Activated CD8-positive, alpha-beta T cell treated with anti-CD3 and anti-CD28 coated beads for 36 hours (primary cell): ENCODE data around the gene CORO7. TPM values are rescaled to one million over a fixed set of nuclear protein-coding genes. Genes with fewer than 3 reads are reported as not detected.

Experiments
- ATAC-seq: fragments of 200-7000 bp; cut with Tn5 transposase; one replicate; pipeline ENCODE4 v1.10.0; 2021; ENCODE audit warnings: mild to moderate bottlenecking, moderate library complexity
- CTCF ChIA-PET: fragments of 350-600 bp; sonication (Branson Sonifier 250); formaldehyde crosslinking; loops from one replicate; lab custom pipeline; 2021; ENCODE audit warnings: antibody characterized with exemption; lab: Charles Lee
- POLR2A ChIA-PET: fragments of 350-600 bp; sonication (Branson Sonifier 250); formaldehyde crosslinking; loops from one replicate; lab custom pipeline; 2021; ENCODE audit warnings: antibody characterized with exemption; lab: Charles Lee
- DNase-seq: peaks from one replicate; pipeline ENCODE4 v3.0.0-alpha.2; 2020
- H3K27ac Mint-ChIP-seq: one replicate; pipeline ENCODE4 v1.8.0; 2021; ENCODE audit warnings: mild to moderate bottlenecking, mixed read lengths
- H3K27me3 Mint-ChIP-seq: one replicate; pipeline ENCODE4 v1.8.0; 2021; ENCODE audit warnings: mixed read lengths
- H3K36me3 Mint-ChIP-seq: one replicate; pipeline ENCODE4 v1.8.0; 2021; ENCODE audit warnings: low read depth, mixed read lengths
- H3K4me1 Mint-ChIP-seq: one replicate; pipeline ENCODE4 v1.8.0; 2021; ENCODE audit warnings: low read depth, mixed read lengths
- H3K4me3 Mint-ChIP-seq: one replicate; pipeline ENCODE4 v1.8.0; 2021; ENCODE audit warnings: mild to moderate bottlenecking, moderate library complexity, mixed read lengths
- H3K9me3 Mint-ChIP-seq: one replicate; pipeline ENCODE4 v1.8.0; 2021; ENCODE audit warnings: mixed read lengths
- intact Hi-C: fragments of 100-400 bp; cut with micrococcal nuclease; formaldehyde crosslinking; loops from one replicate; pipeline ENCODE4 v1.10.0; 2022
- total RNA-seq, 2 experiments: library from RNA; stranded (reverse); gene quantifications; one replicate each; pipeline ENCODE4 v1.2.3, GENCODE V29; 2021
- TF ChIP-seq, protein P1 (sequence below): fragments of 200-600 bp; IDR thresholded peaks from one replicate; pipeline ENCODE4 v1.8.0; 2022; ENCODE audit warnings: antibody characterized with exemption, mild to moderate bottlenecking

Gene CORO7
- total RNA-seq, 2 experiments from 2014 or later = 73.3 to 76.6 TPM

- Mint-ChIP-seq H3K27ac (no peak overlapping the region), H3K9me3 (no peaks in the 10 kb centered on the region), H3K4me1 (peaks cover 3% of the 10 kb centered on the region), H3K36me3 (peaks cover 4% of the 10 kb centered on the region), H3K4me3 (no peak overlapping the region), H3K27me3 (no peaks in the 10 kb centered on the region)
- no peak for DNase-seq
- no peak for ATAC-seq
- ChIA-PET CTCF (interaction anchor here (0.8 to 8.6 kb wide), 2 partner anchors 14 to 135 kb away, joined by 3 to 65 read pairs; no protein-coding TSS in a partner anchor), POLR2A (interaction anchor here (0.6 to 1.3 kb wide), 5 partner anchors 16 to 900 kb away, joined by 3 to 7 read pairs (median 4); partner anchors contain the start of gene PAM16)
- intact Hi-C loops = no loop called here
- TF ChIP-seq, protein P1, sequence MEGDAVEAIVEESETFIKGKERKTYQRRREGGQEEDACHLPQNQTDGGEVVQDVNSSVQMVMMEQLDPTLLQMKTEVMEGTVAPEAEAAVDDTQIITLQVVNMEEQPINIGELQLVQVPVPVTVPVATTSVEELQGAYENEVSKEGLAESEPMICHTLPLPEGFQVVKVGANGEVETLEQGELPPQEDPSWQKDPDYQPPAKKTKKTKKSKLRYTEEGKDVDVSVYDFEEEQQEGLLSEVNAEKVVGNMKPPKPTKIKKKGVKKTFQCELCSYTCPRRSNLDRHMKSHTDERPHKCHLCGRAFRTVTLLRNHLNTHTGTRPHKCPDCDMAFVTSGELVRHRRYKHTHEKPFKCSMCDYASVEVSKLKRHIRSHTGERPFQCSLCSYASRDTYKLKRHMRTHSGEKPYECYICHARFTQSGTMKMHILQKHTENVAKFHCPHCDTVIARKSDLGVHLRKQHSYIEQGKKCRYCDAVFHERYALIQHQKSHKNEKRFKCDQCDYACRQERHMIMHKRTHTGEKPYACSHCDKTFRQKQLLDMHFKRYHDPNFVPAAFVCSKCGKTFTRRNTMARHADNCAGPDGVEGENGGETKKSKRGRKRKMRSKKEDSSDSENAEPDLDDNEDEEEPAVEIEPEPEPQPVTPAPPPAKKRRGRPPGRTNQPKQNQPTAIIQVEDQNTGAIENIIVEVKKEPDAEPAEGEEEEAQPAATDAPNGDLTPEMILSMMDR = no peak
These were observed 27.1 kb downstream of the CORO7 start for GRCh38 chr16:4389051-4389955.

- H3K4me1 Mint-ChIP-seq = peaks cover 3% of the 10 kb centered on the region
- H3K27me3 Mint-ChIP-seq = no peaks in the 10 kb centered on the region
- no peak overlapping the region for H3K27ac Mint-ChIP-seq
- TF ChIP-seq, protein P1 = no peak
- POLR2A ChIA-PET = interaction anchor here (1.0 kb wide), 2 partner anchors 15 to 22 kb away, joined by 3 read pairs; no protein-coding TSS in a partner anchor
- no peak for ATAC-seq
- CTCF ChIA-PET = interaction anchor here (0.8 to 8.6 kb wide), 2 partner anchors 15 to 134 kb away, joined by 3 to 65 read pairs; no protein-coding TSS in a partner anchor
- no peak for DNase-seq
- no peak overlapping the region for H3K4me3 Mint-ChIP-seq
- H3K9me3 Mint-ChIP-seq = no peaks in the 10 kb centered on the region
- H3K36me3 Mint-ChIP-seq = peaks cover 6% of the 10 kb centered on the region
- intact Hi-C loops = no loop called here
These were observed 27.9 kb downstream of the CORO7 start for GRCh38 chr16:4388271-4389021.

DNA sequence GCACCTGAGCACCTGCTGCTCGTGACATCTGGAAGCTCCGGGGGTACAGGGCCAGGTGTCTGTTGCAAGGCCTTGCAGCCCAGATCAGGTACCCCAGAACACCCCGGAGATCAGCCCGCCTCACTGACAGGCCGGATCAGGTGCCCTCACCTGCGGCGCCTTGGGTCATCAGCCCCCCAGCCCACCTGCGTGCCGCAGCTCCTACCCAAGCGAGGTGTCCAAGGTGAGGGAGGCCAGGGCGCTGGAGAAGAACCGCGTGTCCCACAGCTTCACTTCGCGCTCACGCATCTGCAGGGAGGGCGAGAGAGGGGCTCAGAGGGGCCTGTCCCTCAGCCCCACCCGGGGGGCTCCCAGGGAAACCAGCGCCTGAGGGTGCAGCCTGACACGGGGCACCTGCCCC is 28.6 kb downstream of the CORO7 start:
- peaks cover 7% of the 10 kb centered on the region for H3K36me3 Mint-ChIP-seq

GRCh38 chr16:4386951-4387565 is 29.3 kb downstream of the CORO7 start:
- peaks cover 7% of the 10 kb centered on the region for H3K36me3 Mint-ChIP-seq

More for the DNA sequence above, 28.6 kb downstream of the CORO7 start:
- DNase-seq = no peak
- no peak for ATAC-seq
- Mint-ChIP-seq H3K4me3 (no peak overlapping the region), H3K9me3 (no peaks in the 10 kb centered on the region), H3K4me1 (peaks cover 3% of the 10 kb centered on the region), H3K27ac (no peak overlapping the region), H3K27me3 (no peaks in the 10 kb centered on the region)
- ChIA-PET POLR2A (interaction anchor here (1.0 kb wide), 2 partner anchors 15 to 22 kb away, joined by 3 read pairs; no protein-coding TSS in a partner anchor), CTCF (interaction anchor here (8.6 kb wide), 1 partner anchor 16 kb away, joined by 65 read pairs; no protein-coding TSS in a partner anchor)
- TF ChIP-seq, protein P1 = no peak
- intact Hi-C loops = no loop called here

More at GRCh38 chr16:4386951-4387565, 29.3 kb downstream of the CORO7 start:
- CTCF ChIA-PET = interaction anchor here (1.3 kb wide), 1 partner anchor 16 kb away, joined by 5 read pairs; no protein-coding TSS in a partner anchor
- H3K4me1 Mint-ChIP-seq = no peaks in the 10 kb centered on the region
- no peak overlapping the region for H3K4me3 Mint-ChIP-seq
- H3K27ac Mint-ChIP-seq = no peak overlapping the region
- no peaks in the 10 kb centered on the region for H3K27me3 Mint-ChIP-seq
- ATAC-seq (no peak), DNase-seq (no peak)
- intact Hi-C loops = no loop called here
- H3K9me3 Mint-ChIP-seq = no peaks in the 10 kb centered on the region
- POLR2A ChIA-PET = no interaction called here
- TF ChIP-seq, protein P1 = no peak
